Epithelial cell of esophagus (primary cell): ENCODE measurements around the gene UNC5C.

Experiments used
- DNase-seq: peaks from one replicate; pipeline ENCODE4 v3.0.0; 2010; ENCODE audit warnings: low read depth
- H3K4me3 ChIP-seq: 2 replicates; pipeline ENCODE4 v1.5.1; 2011; ENCODE audit warnings: mild to moderate bottlenecking, low read length, control low read depth
- TF ChIP-seq, protein P1 (sequence below): IDR thresholded peaks from 2 replicates; pipeline ENCODE4 v1.5.1; 2011; ENCODE audit warnings: low read depth, mild to moderate bottlenecking, low read length, control low read depth, inconsistent platforms; ENCODE audit not compliant: insufficient read depth; ENCODE audit errors: missing control alignments

The UNC5C gene

DNA sequence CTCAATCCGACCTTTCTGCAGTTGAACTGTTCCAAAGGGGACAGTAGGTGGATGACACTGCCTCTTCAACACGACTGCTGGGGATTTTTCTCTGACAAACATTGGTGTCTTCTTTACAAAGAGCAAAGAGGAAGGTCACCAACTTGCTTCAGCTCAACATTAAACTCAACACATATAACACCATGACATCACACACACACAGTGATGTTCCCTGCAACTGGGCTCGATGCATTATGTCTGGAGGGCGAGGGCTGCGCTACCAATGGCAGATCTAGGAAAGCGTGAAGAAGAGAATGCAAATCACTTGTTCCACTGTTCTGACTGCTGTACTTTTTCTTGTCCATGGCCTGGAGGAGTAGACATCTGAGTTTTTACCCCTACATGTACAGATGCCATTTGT lies 385.9 kb downstream of the UNC5C start:
- no peak for DNase-seq
- no peak overlapping the region for H3K4me3 ChIP-seq
- TF ChIP-seq, protein P1, sequence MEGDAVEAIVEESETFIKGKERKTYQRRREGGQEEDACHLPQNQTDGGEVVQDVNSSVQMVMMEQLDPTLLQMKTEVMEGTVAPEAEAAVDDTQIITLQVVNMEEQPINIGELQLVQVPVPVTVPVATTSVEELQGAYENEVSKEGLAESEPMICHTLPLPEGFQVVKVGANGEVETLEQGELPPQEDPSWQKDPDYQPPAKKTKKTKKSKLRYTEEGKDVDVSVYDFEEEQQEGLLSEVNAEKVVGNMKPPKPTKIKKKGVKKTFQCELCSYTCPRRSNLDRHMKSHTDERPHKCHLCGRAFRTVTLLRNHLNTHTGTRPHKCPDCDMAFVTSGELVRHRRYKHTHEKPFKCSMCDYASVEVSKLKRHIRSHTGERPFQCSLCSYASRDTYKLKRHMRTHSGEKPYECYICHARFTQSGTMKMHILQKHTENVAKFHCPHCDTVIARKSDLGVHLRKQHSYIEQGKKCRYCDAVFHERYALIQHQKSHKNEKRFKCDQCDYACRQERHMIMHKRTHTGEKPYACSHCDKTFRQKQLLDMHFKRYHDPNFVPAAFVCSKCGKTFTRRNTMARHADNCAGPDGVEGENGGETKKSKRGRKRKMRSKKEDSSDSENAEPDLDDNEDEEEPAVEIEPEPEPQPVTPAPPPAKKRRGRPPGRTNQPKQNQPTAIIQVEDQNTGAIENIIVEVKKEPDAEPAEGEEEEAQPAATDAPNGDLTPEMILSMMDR = no peak

DNA sequence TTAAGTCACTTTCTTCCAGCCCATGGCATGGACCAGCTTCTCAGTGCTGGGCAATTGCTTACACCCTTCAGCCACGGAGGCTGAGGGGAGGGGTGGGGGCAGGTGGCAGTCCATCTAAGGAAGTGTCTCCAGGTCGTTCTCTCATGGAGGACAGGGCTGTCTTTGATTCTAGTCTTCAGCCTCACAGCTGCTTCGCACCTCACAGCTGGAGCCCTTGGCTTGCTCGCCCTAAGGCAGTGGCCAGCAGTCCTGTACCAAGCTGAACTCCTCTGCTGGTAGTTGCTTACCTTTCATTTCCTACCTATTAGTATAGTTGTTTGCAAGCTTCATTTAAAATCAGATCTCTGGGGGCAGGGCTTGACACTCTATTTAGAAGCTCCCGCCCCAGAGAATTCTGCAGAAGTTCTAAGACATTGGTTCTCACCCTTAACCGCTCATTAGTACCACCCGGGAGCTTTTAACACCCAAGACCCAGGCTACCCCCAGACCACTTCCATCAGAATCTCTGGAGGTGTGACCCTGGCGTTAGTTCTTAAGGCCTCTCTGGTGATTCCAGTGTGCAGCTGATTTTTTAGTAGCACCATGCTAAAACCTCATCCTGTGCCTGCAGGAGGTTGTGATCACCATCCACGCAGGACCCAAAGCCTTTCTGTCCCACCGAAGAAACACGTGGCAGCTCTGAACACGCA lies 386.8 kb downstream of the UNC5C start:
- no peak for DNase-seq
- TF ChIP-seq, protein P1 = no peak
- no peak overlapping the region for H3K4me3 ChIP-seq

DNA sequence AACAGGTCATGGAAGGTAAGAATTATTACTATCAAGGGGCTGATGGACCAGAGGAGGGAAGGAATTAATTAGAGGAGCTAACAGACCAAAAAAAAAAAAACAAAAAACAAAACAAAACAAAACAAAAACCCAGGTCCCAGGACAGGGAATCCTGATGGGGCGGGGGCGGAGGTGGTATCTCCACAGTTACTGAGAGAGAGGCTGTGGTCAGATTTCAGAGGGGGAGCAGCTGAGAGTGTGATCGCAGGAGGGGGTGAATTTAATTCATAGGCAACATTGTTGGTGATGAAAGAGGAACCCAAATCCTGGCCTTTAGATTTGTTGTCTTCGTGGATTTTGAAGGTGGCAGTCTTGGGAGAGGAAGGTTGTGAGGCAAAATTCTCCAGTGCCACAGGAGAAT lies 389.4 kb downstream of the UNC5C start:
- no peak for DNase-seq
- H3K4me3 ChIP-seq = no peak overlapping the region
- TF ChIP-seq, protein P1 = no peak

DNA sequence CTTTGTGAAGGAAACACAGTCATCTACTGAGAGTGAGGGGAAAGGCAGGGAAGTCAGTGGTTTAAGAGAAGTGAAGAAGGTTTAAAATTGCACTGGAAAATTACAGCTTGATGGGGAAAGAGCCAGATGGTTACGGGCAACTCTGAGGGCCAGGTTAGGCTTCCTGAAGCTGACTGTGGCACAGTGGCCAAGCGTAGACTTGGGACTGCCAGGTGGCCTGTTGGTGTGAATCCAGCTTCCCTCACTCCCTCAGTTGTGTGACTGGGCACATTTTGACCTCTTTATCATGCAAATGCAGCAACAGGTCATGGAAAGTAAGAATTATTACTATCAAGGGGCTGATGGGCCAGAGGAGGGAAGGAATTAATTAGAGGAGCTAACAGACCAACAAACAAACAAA lies 390.1 kb downstream of the UNC5C start:
- no peak overlapping the region for H3K4me3 ChIP-seq
- DNase-seq = no peak
- TF ChIP-seq, protein P1 = no peak

DNA sequence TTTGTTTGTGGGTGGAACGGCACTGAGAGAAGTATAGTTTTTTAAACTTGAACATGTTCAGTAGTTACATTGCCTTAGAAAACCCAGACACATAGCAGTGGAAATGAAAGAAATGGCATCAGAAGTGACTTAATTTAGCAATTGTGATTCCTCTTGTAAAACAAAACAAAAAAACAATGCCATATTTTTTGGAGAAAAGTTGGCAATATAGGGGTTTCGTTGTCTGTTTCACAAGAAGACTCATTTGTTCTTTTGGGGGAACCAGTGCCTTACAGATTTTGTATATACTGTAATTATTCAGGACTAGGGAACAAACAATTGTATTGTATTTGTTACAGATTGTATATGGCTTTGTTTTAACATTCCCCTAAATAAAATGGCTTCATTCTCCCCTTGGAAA lies 390.7 kb downstream of the UNC5C start:
- DNase-seq = no peak
- no peak overlapping the region for H3K4me3 ChIP-seq

DNA sequence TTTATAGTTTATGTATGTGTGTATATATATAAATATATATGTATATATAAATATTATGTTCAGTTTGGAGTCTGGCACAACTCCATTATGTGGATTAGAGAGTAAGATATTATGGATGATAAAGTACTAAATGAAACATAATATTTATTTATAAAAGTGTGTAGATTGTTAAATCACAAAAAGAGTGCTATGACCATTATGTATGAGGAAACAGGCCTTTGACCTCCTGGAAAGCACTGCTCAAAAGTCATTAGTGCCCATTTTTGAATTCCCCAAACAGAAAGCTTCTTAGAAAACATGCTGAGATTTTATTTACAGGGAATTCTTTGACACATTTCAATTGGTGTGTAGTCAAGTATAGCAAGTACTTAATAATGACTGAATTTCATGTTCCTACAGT lies 391.2 kb downstream of the UNC5C start:
- TF ChIP-seq, protein P1 = no peak
- DNase-seq = no peak
- no peak overlapping the region for H3K4me3 ChIP-seq

More for the DNA sequence above, 390.7 kb downstream of the UNC5C start:
- TF ChIP-seq, protein P1 = no peak

DNA sequence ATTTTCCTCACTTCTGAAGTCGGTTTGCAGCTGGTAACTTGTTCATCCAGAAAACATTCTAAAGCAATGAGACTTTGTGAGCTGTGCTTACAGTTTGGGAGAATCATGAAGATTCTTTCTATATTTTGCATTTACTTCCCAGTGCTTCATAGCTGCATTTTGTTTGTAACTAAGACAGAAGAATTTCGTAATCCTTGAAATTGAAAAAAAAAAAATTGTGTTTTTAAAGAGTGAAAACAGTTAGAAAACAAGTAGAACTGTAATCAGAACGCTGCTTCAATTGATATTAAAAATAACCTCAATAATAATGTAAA lies 392.4 kb downstream of the UNC5C start:
- DNase-seq = no peak
- TF ChIP-seq, protein P1 = no peak
- H3K4me3 ChIP-seq = no peak overlapping the region
